Stimulated activated CD4-positive, alpha-beta T cell treated with anti-CD3 and anti-CD28 coated beads, Interleukin-12 subunit alpha, Interleukin-12 subunit beta, amount 100 ng/mL, for 24 hours (primary cell): ENCODE measurements around the gene DIAPH2.

Source experiments
- DNase-seq, 2 experiments: peaks; one replicate each; pipeline ENCODE4 v3.0.0-alpha.2; 2020; ENCODE audit warnings: low read depth in 2 of 2

Gene DIAPH2

GRCh38 chrX:97563531-97564133, 879.0 kb downstream of the DIAPH2 start:
- DNase-seq: peak; percentile 0 to 1

- DNase-seq: no peak
These were observed 879.9 kb downstream of the DIAPH2 start for GRCh38 chrX:97564496-97564895.

GRCh38 chrX:97587171-97587570, 902.5 kb downstream of the DIAPH2 start:
- DNase-seq: no peak

GRCh38 chrX:97594646-97595224, 910.1 kb downstream of the DIAPH2 start:
- DNase-seq: no peak

- peak in 1 of 2 experiments; percentile 4 for DNase-seq
These were observed 913.3 kb downstream of the DIAPH2 start for GRCh38 chrX:97597954-97598353.

- no peak for DNase-seq
These were observed 918.0 kb downstream of the DIAPH2 start for GRCh38 chrX:97602465-97603258.

- DNase-seq: no peak
These were observed 920.6 kb downstream of the DIAPH2 start for GRCh38 chrX:97605271-97605670.

- no peak for DNase-seq
These were observed 924.7 kb downstream of the DIAPH2 start for GRCh38 chrX:97609357-97609756.

- DNase-seq: no peak
These were observed 925.3 kb downstream of the DIAPH2 start for GRCh38 chrX:97609938-97610337.

GRCh38 chrX:97616883-97617530, 932.4 kb downstream of the DIAPH2 start:
- DNase-seq: no peak

- DNase-seq: no peak
These were observed 934.9 kb downstream of the DIAPH2 start for GRCh38 chrX:97619499-97619898.

GRCh38 chrX:97622111-97622510, 937.5 kb downstream of the DIAPH2 start:
- DNase-seq: no peak

GRCh38 chrX:97628326-97628725, 943.7 kb downstream of the DIAPH2 start:
- no peak for DNase-seq

GRCh38 chrX:97628807-97629596, 944.4 kb downstream of the DIAPH2 start:
- DNase-seq: no peak

- DNase-seq: no peak
These were observed 944.9 kb downstream of the DIAPH2 start for GRCh38 chrX:97629597-97629985.

- no peak for DNase-seq
These were observed 949.2 kb downstream of the DIAPH2 start for GRCh38 chrX:97633798-97634197.

- DNase-seq: no peak
These were observed 952.0 kb downstream of the DIAPH2 start for GRCh38 chrX:97636473-97637140.

- DNase-seq: no peak
These were observed 952.6 kb downstream of the DIAPH2 start for GRCh38 chrX:97637289-97637688.

- no peak for DNase-seq
These were observed 954.0 kb downstream of the DIAPH2 start for GRCh38 chrX:97638621-97639020.

GRCh38 chrX:97639526-97639925, 954.9 kb downstream of the DIAPH2 start:
- no peak for DNase-seq
